GM18907 (cell line): ENCODE data around the gene STAP2.

ENCODE experiments used
- ATAC-seq: cut with Tn5 transposase; IDR thresholded peaks from one replicate; pipeline ENCODE4 v1.9.1; 2021; ENCODE audit warnings: mild to moderate bottlenecking, moderate library complexity; ENCODE audit not compliant: unreplicated experiment

Gene STAP2

GRCh38 chr19:4370418-4371041 is 31.9 kb upstream of the STAP2 start:
- no peak for ATAC-seq

GRCh38 chr19:4369888-4370260 is 31.2 kb upstream of the STAP2 start:
- no peak for ATAC-seq

GRCh38 chr19:4369109-4369887 is 30.7 kb upstream of the STAP2 start:
- peak; percentile 60 for ATAC-seq

- no peak for ATAC-seq
Observed at GRCh38 chr19:4368128-4368820, 29.6 kb upstream of the STAP2 start.

- ATAC-seq, result no peak
Observed at GRCh38 chr19:4367781-4368127, 29.1 kb upstream of the STAP2 start.

- no peak for ATAC-seq
Observed at GRCh38 chr19:4367336-4367723, 28.7 kb upstream of the STAP2 start.

- no peak for ATAC-seq
Observed at GRCh38 chr19:4366666-4367335, 28.2 kb upstream of the STAP2 start.

GRCh38 chr19:4365791-4366665 is 27.4 kb upstream of the STAP2 start:
- ATAC-seq, result no peak

GRCh38 chr19:4365341-4365740 is 26.7 kb upstream of the STAP2 start:
- no peak for ATAC-seq

- ATAC-seq, result no peak
Observed at GRCh38 chr19:4363571-4364304, 25.1 kb upstream of the STAP2 start.

- no peak for ATAC-seq
Observed at GRCh38 chr19:4362831-4363545, 24.4 kb upstream of the STAP2 start.

- no peak for ATAC-seq
Observed at GRCh38 chr19:4362101-4362828, 23.6 kb upstream of the STAP2 start.

- ATAC-seq, result no peak
Observed at GRCh38 chr19:4361152-4362046, 22.8 kb upstream of the STAP2 start.

- ATAC-seq, result no peak
Observed at GRCh38 chr19:4360641-4361151, 22.1 kb upstream of the STAP2 start.

GRCh38 chr19:4360081-4360569 is 21.5 kb upstream of the STAP2 start:
- no peak for ATAC-seq

GRCh38 chr19:4359627-4360000 is 21.0 kb upstream of the STAP2 start:
- no peak for ATAC-seq
